Hepatocyte (in vitro differentiated cells): Measurements from ENCODE around the gene SMIM38. TPM values are rescaled to one million over a fixed set of nuclear protein-coding genes. Genes with fewer than 3 reads are reported as not detected.

Experiments used
- DNase-seq: peaks from one replicate; pipeline ENCODE4 v3.0.0-alpha.2; 2016; ENCODE audit warnings: low spot score
- H2AFZ ChIP-seq: fragments of 200-600 bp; sonication (generic); 2 replicates; pipeline ENCODE4 v1.6.0; 2016; ENCODE audit warnings: antibody characterized with exemption, mild to moderate bottlenecking
- H3K27ac ChIP-seq: fragments of 200-600 bp; sonication (generic); 2 replicates; pipeline ENCODE4 v1.5.1; 2016; ENCODE audit warnings: mild to moderate bottlenecking
- H3K27me3 ChIP-seq: fragments of 200-600 bp; sonication (generic); 2 replicates; pipeline ENCODE4 v1.6.1; 2016
- H3K36me3 ChIP-seq: fragments of 200-600 bp; sonication (generic); replicated peaks from 2 replicates; pipeline ENCODE4 v1.5.1; 2016; ENCODE audit warnings: low read depth; ENCODE audit not compliant: insufficient read depth
- H3K4me1 ChIP-seq: fragments of 200-600 bp; sonication (generic); 2 replicates; pipeline ENCODE4 v1.5.1; 2016; ENCODE audit warnings: mild to moderate bottlenecking, moderate library complexity; ENCODE audit not compliant: insufficient read depth
- H3K4me2 ChIP-seq: fragments of 200-600 bp; sonication (generic); 2 replicates; pipeline ENCODE4 v1.6.0; 2016
- H3K4me3 ChIP-seq: fragments of 200-600 bp; sonication (generic); 2 replicates; pipeline ENCODE4 v1.5.1; 2016; ENCODE audit warnings: mild to moderate bottlenecking
- H3K79me2 ChIP-seq: fragments of 200-600 bp; sonication (generic); 2 replicates; pipeline ENCODE4 v1.6.0; 2017; ENCODE audit warnings: mild to moderate bottlenecking
- H3K9me2 ChIP-seq: fragments of 200-600 bp; sonication (generic); replicated peaks from 2 replicates; pipeline ENCODE4 v1.6.0; 2017; ENCODE audit warnings: mild to moderate bottlenecking; ENCODE audit not compliant: insufficient read depth
- H3K9me3 ChIP-seq: fragments of 200-600 bp; sonication (generic); 2 replicates; pipeline ENCODE4 v1.5.1; 2016; ENCODE audit warnings: low read depth, mild to moderate bottlenecking
- H4K20me1 ChIP-seq: fragments of 200-600 bp; sonication (generic); 2 replicates; pipeline ENCODE4 v1.6.0; 2016; ENCODE audit warnings: mild to moderate bottlenecking; ENCODE audit not compliant: insufficient read depth, poor library complexity, severe bottlenecking
- EZH2 ChIP-seq: fragments of 200-600 bp; sonication (generic); IDR thresholded peaks from 2 replicates; pipeline ENCODE4 v1.6.1; 2016; ENCODE audit warnings: antibody characterized with exemption, mild to moderate bottlenecking, borderline replicate concordance
- EZH2phosphoT487 ChIP-seq: fragments of 200-600 bp; sonication (generic); IDR thresholded peaks from one replicate; pipeline ENCODE4 v1.6.1; 2018; ENCODE audit warnings: antibody characterized with exemption, mild to moderate bottlenecking, low read depth, moderate library complexity; ENCODE audit not compliant: unreplicated experiment, severe bottlenecking
- WGBS: methylation state at CpG from one replicate; pipeline ENCODE4 v1.1.6; 2016; ENCODE audit warnings: low lambda C conversion rate; ENCODE audit errors: missing lambda C conversion rate; 5-methylcytosine and 5-hydroxymethylcytosine counted together
- polyA plus RNA-seq: library from polyadenylated mRNA; unstranded; fragments of >200 nt; fragmentation: Nextera tagmentation; extraction: Ambion mirVana; gene quantifications from 2 replicates; pipeline ENCODE4 v1.2.1, GENCODE V29; 2016
- total RNA-seq: library from RNA; depleted of rRNA; stranded (reverse); fragments of >200 nt; gene quantifications from 2 replicates; pipeline ENCODE4 v1.2.3, GENCODE V29; 2014
- TF ChIP-seq, protein P1 (sequence below): fragments of 200-600 bp; sonication (generic); IDR thresholded peaks from 2 replicates; pipeline ENCODE4 v1.5.1; 2016; ENCODE audit warnings: antibody characterized with exemption, mild to moderate bottlenecking; ENCODE audit not compliant: poor library complexity

SMIM38 gene
- total and polyA plus RNA-seq, 2 experiments from 2014 or later, result 0.64 to 0.70 TPM

DNA sequence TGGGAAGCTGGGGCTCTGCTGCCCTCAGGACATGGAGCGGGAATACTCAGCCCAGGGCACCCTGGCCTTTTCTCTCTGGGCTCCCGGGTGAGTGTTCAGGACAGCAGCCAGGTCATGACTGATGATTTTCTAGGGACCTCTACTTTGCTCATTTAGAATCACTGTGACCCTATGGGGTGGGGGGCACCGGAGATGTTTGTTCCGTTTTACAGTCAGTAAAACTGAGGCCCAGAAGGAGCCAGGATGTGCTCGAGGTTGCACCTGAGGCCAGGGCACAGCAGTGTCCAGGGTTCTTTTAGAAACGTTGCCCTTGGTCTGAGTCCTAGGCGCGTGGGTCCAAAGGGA is 48.1 kb downstream of the SMIM38 start:
- whole genome bisulfite sequencing, result 89% methylated on average over 8 of the region's 8 CpGs
- no peak for DNase-seq
- Histone ChIP-seq H3K79me2 (no peaks in the 10 kb centered on the region), H4K20me1 (no peaks in the 10 kb centered on the region), H3K9me2 (no peaks in the 10 kb centered on the region), H2AFZ (no peak overlapping the region), H3K36me3 (no peaks in the 10 kb centered on the region), H3K4me2 (no peak overlapping the region), H3K4me3 (no peak overlapping the region), H3K9me3 (no peaks in the 10 kb centered on the region), H3K27me3 (no peaks in the 10 kb centered on the region), H3K27ac (no peak overlapping the region), H3K4me1 (no peaks in the 10 kb centered on the region)
- TF ChIP-seq EZH2 (no peak), EZH2phosphoT487 (no peak)
- TF ChIP-seq, protein P1, sequence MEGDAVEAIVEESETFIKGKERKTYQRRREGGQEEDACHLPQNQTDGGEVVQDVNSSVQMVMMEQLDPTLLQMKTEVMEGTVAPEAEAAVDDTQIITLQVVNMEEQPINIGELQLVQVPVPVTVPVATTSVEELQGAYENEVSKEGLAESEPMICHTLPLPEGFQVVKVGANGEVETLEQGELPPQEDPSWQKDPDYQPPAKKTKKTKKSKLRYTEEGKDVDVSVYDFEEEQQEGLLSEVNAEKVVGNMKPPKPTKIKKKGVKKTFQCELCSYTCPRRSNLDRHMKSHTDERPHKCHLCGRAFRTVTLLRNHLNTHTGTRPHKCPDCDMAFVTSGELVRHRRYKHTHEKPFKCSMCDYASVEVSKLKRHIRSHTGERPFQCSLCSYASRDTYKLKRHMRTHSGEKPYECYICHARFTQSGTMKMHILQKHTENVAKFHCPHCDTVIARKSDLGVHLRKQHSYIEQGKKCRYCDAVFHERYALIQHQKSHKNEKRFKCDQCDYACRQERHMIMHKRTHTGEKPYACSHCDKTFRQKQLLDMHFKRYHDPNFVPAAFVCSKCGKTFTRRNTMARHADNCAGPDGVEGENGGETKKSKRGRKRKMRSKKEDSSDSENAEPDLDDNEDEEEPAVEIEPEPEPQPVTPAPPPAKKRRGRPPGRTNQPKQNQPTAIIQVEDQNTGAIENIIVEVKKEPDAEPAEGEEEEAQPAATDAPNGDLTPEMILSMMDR, result no peak

DNA sequence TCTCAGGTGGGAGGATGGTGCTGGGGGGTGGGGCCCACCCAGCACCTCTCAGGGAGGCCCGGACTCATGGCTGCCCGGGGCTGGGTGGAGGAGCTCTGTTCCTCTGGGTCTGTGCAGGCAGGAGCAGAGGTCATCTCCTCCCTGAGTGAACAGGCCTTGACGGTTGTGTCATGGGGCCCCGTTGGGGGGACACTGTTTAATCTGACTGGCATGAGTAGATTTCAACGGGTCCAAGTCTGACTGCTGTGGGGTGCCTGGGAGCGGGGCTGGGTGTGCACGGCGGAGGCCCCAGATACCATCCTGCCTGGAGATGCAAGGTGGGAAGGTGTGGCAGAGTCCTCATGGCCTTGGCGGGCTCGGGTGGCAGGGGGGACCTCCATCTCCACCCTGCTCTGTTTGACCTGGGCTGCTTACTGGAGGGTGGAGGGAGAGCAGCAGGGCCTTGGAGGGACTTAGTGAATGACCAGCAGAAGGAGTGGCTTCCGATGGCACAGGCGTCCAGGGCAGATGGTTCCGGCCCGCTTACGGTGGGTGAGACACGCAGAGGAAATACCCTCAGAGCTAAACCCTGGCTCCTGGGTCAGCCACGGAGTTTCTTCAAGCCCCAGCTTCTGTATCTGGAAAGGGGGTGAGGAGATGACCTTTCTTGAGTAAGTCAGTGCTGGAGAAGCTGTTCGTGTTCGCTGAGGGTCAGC is 48.7 kb downstream of the SMIM38 start:
- no peaks in the 10 kb centered on the region for H3K9me3 ChIP-seq
- H3K36me3 ChIP-seq, result no peaks in the 10 kb centered on the region
- peak; percentile 35 for DNase-seq
- no peaks in the 10 kb centered on the region for H3K27me3 ChIP-seq
- H3K4me1 ChIP-seq, result no peaks in the 10 kb centered on the region
- H3K4me3 ChIP-seq, result no peak overlapping the region
- H3K9me2 ChIP-seq, result no peaks in the 10 kb centered on the region
- no peak for TF ChIP-seq EZH2
- TF ChIP-seq EZH2phosphoT487, result no peak
- no peaks in the 10 kb centered on the region for H4K20me1 ChIP-seq
- no peak overlapping the region for H3K4me2 ChIP-seq
- 81% methylated on average over 19 of the region's 19 CpGs for WGBS
- no peak overlapping the region for H3K27ac ChIP-seq
- no peaks in the 10 kb centered on the region for H3K79me2 ChIP-seq
- H2AFZ ChIP-seq, result no peak overlapping the region

DNA sequence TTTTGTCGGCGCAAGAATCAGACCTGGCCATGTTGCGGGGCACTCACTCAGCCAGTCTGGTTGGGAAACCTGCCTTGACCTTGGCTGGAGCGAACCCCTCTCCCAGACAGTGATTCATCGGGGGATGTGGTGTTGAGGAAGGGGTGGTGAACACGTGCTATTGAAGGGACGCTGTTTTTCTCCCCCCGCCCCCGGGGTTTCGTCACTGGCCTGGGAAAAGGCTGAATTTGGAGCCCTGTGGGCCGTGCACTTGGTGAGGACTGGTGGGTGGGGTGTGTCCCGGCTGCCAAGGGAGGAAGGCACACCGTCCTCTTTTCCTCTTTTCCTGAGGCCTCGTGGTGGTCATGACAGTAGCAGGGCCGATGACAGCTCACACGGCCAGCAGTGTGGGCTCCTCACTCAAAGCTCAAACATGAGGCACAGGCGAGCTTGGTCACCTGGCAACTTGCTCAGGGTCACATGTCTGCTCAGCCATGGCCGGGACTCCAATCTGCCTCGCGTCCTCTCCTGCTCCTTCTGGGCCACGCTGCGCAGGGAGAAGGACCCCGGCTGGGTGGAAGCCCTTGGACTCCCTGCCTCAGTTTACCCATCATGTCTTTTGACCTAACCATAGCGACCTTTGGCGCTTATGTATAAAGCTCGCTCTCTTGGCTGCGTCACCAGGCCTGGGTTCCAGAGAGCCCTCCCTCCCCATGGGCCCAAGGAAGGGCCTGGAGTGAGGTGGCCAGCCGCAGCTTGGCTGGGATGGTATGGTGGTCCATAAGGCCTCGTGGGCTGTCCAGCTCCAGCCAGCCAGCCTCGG is 49.4 kb downstream of the SMIM38 start:
- DNase-seq, result no peak
- Histone ChIP-seq H3K4me2 (no peak overlapping the region), H3K79me2 (no peaks in the 10 kb centered on the region), H3K4me1 (no peaks in the 10 kb centered on the region), H4K20me1 (no peaks in the 10 kb centered on the region), H2AFZ (no peak overlapping the region), H3K4me3 (no peak overlapping the region), H3K9me2 (no peaks in the 10 kb centered on the region), H3K27me3 (no peaks in the 10 kb centered on the region), H3K27ac (no peak overlapping the region), H3K36me3 (no peaks in the 10 kb centered on the region), H3K9me3 (no peaks in the 10 kb centered on the region)
- 94% methylated on average over 29 of the region's 30 CpGs for WGBS
- TF ChIP-seq EZH2 (no peak), EZH2phosphoT487 (no peak)
- TF ChIP-seq, protein P1, result no peak

Other genes with a start within 250 kb of the SMIM38 start
- gene MRGPRD, start 174.9 kb upstream of the SMIM38 start, total RNA-seq, result 0.32 TPM in 1 of 2 replicates, not detected in the other
- gene MRGPRD, start 174.9 kb upstream of the SMIM38 start, polyA plus RNA-seq, result not detected in 2 replicates
- gene MRGPRF, start 142.7 kb upstream of the SMIM38 start, total RNA-seq, result 6.5 TPM in 2 replicates
- gene MRGPRF, start 142.7 kb upstream of the SMIM38 start, polyA plus RNA-seq, result 7.5 and 12.1 TPM in 2 replicates
- gene TPCN2, start 107.0 kb upstream of the SMIM38 start, total RNA-seq, result 12.9 and 16.6 TPM in 2 replicates
- 18.8 and 21.3 TPM in 2 replicates for gene TPCN2, start 107.0 kb upstream of the SMIM38 start, polyA plus RNA-seq
- gene MYEOV, start 138.2 kb downstream of the SMIM38 start, total RNA-seq, result not detected in 2 replicates
- gene MYEOV, start 138.2 kb downstream of the SMIM38 start, polyA plus RNA-seq, result 0.57 TPM in 1 of 2 replicates, not detected in the other